GM19452 (cell line): ENCODE data around the gene CFLAR.
"Not testable (repeated sequence)": the region's sequence is repeated elsewhere in the genome, so short reads cannot be mapped to it uniquely, and the experiment has no call there.

Source experiments
- ATAC-seq: cut with Tn5 transposase; IDR thresholded peaks from one replicate; pipeline ENCODE4 v1.9.1; 2021; ENCODE audit not compliant: unreplicated experiment

Gene CFLAR

DNA sequence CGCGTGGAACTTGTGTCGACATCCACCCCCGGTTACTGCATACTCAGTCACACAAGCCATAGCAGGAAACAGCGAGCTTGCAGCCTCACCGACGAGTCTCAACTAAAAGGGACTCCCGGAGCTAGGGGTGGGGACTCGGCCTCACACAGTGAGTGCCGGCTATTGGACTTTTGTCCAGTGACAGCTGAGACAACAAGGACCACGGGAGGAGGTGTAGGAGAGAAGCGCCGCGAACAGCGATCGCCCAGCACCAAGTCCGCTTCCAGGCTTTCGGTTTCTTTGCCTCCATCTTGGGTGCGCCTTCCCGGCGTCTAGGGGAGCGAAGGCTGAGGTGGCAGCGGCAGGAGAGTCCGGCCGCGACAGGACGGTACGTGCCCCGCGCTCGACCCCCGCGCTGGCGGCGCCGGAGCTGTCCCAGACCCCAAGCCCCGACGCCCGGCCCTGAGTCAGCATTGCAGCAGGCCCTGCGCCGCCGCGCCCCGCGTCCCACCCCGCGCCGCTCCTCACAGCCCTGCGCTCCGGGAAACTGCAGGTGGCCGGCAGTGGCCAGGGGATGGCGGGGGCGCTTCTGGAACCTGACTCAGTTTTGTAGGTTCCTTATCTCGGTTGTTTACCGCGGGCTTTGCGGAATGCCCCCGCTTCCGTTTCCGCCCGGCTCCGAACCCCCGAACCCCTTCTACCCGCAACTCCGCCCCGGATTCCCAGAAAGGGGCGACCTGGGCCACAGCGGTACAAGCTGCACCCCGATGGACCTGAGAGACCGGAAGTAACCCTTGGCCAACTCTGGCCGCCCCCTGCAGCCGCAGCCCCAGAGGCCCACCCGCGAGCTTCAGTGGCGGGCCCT, at the start of gene CFLAR:
CFLAR (plus strand) TSS at position 50 of the 844 bp plus-strand sequence. CDS start 13,702 bp downstream, outside the sequence.
- peak; percentile 36 for ATAC-seq

GRCh38 chr2:201070948-201071478, 45.0 kb upstream of the CFLAR start:
- ATAC-seq: peak; percentile 6

DNA sequence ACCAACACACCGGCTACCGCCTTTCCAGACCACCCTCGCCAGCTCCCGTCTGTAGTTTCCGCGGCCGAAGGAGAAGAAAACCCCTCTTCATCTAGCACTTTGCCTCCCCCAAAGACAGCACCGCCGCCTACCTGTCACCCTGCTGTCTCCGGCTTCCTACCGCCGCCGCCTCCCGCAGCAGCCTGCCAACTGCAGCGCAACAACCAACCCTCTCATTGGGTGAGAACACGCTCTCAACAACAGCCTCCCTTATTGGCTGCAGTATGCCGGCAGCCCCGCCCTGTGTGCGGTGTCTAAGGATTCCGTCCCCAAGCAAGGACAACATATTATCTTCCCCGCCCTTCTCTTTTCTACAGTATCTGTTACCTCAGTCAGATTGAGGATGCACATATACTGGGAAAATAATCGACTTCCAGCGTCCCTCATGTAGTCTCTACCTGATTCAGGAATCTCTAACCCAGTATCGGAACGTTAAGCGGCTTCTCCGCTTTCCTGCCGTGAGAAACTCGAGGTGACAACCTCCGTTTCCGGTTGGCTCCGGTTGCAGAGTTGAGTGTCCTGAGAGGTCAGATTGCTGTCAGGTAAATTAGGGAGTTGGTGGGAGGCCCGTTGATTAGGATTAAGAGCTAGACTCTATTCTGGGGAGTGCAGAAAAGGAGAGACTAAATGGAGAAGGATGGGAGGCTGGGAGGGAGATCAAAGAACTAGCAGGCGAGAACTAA, 44.3 kb upstream of the CFLAR start, which contains the start of the genes HYCC2 and NDUFB3:
HYCC2 (minus strand) TSS at position 193 of the 722 bp plus-strand sequence. CDS start 47,662 bp downstream, outside the sequence.
NDUFB3 (plus strand) TSS at position 523 of the 722 bp plus-strand sequence. CDS start 6,882 bp downstream, outside the sequence.
- peak; percentile 99 for ATAC-seq

DNA sequence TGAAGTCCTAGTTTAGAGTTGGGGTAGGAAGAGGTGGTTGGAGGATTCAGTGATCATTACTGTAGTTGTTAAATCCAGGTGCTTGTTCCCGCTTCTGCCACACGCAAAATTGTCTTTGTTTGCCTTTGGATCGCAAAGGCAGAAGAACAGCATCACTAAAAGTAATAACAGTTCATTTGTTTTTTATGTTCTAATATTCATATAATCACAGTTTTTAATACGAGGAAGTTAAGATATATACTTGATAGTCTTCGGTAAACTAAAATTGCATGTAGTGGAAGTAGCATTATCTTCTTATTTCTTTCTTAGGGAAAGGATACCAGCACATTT, 43.8 kb upstream of the CFLAR start:
- peak; percentile 3 for ATAC-seq

GRCh38 chr2:201073071-201073470, 42.9 kb upstream of the CFLAR start:
- ATAC-seq: no peak

GRCh38 chr2:201074996-201075395, 41.0 kb upstream of the CFLAR start:
- ATAC-seq: no peak

GRCh38 chr2:201084863-201085262, 31.1 kb upstream of the CFLAR start:
- ATAC-seq: no peak

GRCh38 chr2:201090574-201090973, 25.4 kb upstream of the CFLAR start:
- ATAC-seq: no peak

GRCh38 chr2:201093573-201093972, 22.4 kb upstream of the CFLAR start:
- no peak for ATAC-seq

DNA sequence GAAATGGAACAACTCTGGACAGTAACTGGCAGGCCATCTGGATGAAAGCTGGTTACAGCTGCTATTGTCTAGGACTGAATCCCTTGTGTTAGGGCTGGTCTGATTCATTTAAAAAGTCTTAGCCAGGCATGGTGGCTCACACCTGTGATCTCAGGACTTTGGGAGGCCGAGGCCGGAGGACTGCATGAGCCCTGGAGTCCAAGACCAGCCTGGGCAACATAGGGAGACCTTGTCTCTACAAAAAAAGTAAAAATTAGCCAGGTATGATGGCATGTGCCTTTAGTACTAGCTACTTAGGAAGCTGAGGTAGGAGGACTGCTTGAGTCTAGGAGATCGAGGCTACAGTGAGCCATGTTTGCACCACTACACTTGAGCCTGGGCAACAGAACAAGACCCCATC, 15.5 kb upstream of the CFLAR start:
- no peak for ATAC-seq

DNA sequence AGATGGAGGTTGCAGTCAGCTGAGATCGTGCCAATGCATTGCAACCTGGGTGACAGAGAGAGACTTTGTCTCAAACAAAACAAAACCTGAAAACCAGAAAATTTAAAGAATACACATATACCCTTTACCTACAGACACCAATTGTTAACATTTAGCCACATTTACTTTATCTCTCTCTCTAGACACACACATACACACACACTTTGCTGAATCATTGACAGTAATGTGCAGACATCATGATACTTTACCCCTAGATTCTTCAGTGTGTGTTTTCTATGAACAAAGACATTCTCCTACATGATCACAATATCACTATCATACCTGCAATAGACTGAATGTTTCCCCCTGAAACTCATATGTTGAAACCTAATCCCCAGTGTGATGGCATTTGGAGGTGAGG, 10.2 kb upstream of the CFLAR start:
- ATAC-seq: no peak

DNA sequence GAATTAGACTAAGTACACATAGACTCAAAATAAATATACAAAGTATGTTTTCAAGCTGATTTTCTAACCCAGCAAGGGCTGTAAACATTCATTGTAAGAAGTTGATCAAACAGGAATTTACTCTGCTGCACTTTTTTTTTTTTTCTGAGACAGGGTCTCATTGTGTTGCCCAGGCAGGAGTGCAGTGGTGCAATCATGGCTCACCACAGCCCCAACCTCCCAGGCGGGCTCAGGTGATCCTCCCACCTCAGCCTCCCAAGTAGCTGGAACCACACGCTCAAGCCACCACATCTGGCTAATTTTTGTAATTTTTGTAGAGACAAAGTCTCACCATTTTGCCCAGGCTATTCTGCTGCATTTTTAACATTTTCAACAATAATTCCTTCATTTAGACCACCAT, 8.3 kb upstream of the CFLAR start:
- ATAC-seq: no peak

DNA sequence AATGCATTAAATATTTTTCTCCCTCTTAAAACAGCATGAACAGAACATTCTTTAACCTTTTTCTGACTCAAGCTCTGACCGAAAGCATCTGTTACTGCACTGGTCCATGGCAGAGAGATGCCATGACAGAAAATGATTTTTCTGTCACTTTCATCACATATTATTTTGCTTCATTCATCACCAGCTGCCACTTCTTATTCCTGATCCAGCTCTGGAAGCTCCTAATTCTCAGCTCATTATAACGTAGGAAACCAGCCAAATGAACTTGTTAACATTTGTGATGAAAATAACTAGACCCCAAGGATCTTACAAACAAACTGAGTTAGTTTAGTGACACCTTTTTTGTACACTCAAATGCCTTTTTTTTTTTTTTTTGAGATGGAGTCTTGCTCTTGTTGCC, 7.6 kb upstream of the CFLAR start:
- ATAC-seq: no peak

GRCh38 chr2:201109186-201109585, 6.8 kb upstream of the CFLAR start:
- no peak for ATAC-seq

- ATAC-seq: no peak
Measured at GRCh38 chr2:201110615-201111014, 5.3 kb upstream of the CFLAR start.

- ATAC-seq: no peak
Measured at GRCh38 chr2:201111096-201111495, 4.9 kb upstream of the CFLAR start.

DNA sequence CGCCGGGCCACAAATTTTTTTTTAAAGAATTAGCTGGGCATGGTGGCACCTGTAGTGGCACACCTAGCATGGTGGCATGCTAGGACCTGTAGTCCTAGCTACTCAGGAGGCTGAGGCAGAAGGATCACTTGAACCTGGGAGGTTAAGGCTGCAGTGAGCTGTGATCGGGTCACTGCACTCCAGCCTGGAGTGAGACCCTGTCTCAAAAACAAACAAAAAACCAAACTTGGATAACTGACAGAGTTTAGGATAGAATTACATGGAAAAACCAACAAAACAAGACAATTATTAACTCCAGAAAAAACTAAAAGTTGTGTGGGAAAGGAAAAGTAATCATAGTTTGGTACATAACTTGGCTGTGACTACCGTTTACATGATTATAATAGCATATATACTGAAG, 1.6 kb upstream of the CFLAR start:
- ATAC-seq: no peak

GRCh38 chr2:201114846-201115245, 1.1 kb upstream of the CFLAR start:
- ATAC-seq: no peak

- no peak for ATAC-seq
Measured at GRCh38 chr2:201116959-201117734, 1.2 kb downstream of the CFLAR start.

- ATAC-seq: not testable (repeated sequence)
Measured at GRCh38 chr2:201117735-201118094, 1.8 kb downstream of the CFLAR start.
